Mesendoderm (in vitro differentiated cells): ENCODE results near the gene ZCCHC8.
"Not testable (repeated sequence)": the region's sequence is repeated elsewhere in the genome, so short reads cannot be mapped to it uniquely, and the experiment has no call there.

ENCODE experiments used
- DNase-seq: peaks from one replicate; pipeline ENCODE4 v3.0.0; 2013
- H2AK5ac ChIP-seq: 2 replicates; pipeline ENCODE4 v1.6.1; 2013; ENCODE audit warnings: low read length, inconsistent platforms
- H2BK120ac ChIP-seq: 2 replicates; pipeline ENCODE4 v1.6.1; 2013; ENCODE audit warnings: low read depth, mild to moderate bottlenecking, low read length, moderate library complexity, mixed read lengths
- H2BK15ac ChIP-seq: replicated peaks from 2 replicates; pipeline ENCODE4 v1.6.1; 2013; ENCODE audit warnings: low read depth, mild to moderate bottlenecking, moderate library complexity
- H2BK5ac ChIP-seq: 2 replicates; pipeline ENCODE4 v1.6.1; 2013; ENCODE audit warnings: low read length, inconsistent platforms
- H3K18ac ChIP-seq: 2 replicates; pipeline ENCODE4 v1.6.1; 2013; ENCODE audit warnings: mild to moderate bottlenecking, low read length, mixed read lengths
- H3K23ac ChIP-seq: one replicate; pipeline ENCODE4 v1.6.1; 2013; ENCODE audit warnings: low read length
- H3K27ac ChIP-seq: 2 replicates; pipeline ENCODE4 v1.5.1; 2013; ENCODE audit warnings: low read depth, mild to moderate bottlenecking, inconsistent platforms, low read length, moderate library complexity
- H3K27me3 ChIP-seq: 2 replicates; pipeline ENCODE4 v1.6.1; 2013; ENCODE audit warnings: low read length, control low read depth, mild to moderate bottlenecking, inconsistent platforms; ENCODE audit not compliant: insufficient read depth, poor library complexity
- H3K36me3 ChIP-seq: 2 replicates; pipeline ENCODE4 v1.6.1; 2013; ENCODE audit warnings: low read length, inconsistent platforms; ENCODE audit not compliant: control insufficient read depth, insufficient read depth
- H3K4ac ChIP-seq: one replicate; pipeline ENCODE4 v1.6.1; 2013; ENCODE audit warnings: low read depth, mild to moderate bottlenecking, low read length, moderate library complexity
- H3K4me1 ChIP-seq: 2 replicates; pipeline ENCODE4 v1.6.1; 2013; ENCODE audit warnings: low read depth, low read length, inconsistent platforms; ENCODE audit not compliant: control insufficient read depth
- H3K4me2 ChIP-seq: 2 replicates; pipeline ENCODE4 v1.6.1; 2013; ENCODE audit warnings: low read length
- H3K4me3 ChIP-seq: 2 replicates; pipeline ENCODE4 v1.5.1; 2013; ENCODE audit warnings: mild to moderate bottlenecking, low read length
- H3K56ac ChIP-seq: one replicate; pipeline ENCODE4 v1.6.1; 2013; ENCODE audit warnings: low read length
- H3K79me1 ChIP-seq: 2 replicates; pipeline ENCODE4 v1.6.1; 2013; ENCODE audit warnings: low read length, inconsistent platforms
- H3K79me2 ChIP-seq: 2 replicates; pipeline ENCODE4 v1.6.1; 2013; ENCODE audit warnings: mild to moderate bottlenecking, low read length; ENCODE audit not compliant: control insufficient read depth, insufficient read depth
- H3K9ac ChIP-seq: 2 replicates; pipeline ENCODE4 v1.6.1; 2013; ENCODE audit warnings: low read length, inconsistent platforms
- H4K5ac ChIP-seq: one replicate; pipeline ENCODE4 v1.6.1; 2013; ENCODE audit warnings: low read length
- H4K8ac ChIP-seq: one replicate; pipeline ENCODE4 v1.6.1; 2013; ENCODE audit warnings: low read depth, mild to moderate bottlenecking, control low read depth, low read length, moderate library complexity
- WGBS: extraction: QIAGEN DNeasy Blood & Tissue Kit; methylation state at CpG from one replicate; pipeline ENCODE4 v1.1.7; 2013; ENCODE audit warnings: low lambda C conversion rate, missing lambda C conversion rate; ENCODE audit not compliant: insufficient coverage; ENCODE audit errors: extremely low coverage; 5-methylcytosine and 5-hydroxymethylcytosine counted together

The ZCCHC8 gene

GRCh38 chr12:122449317-122449716 lies 51.4 kb downstream of the ZCCHC8 start:
- Histone ChIP-seq H3K4ac (no peak overlapping the region), H3K23ac (no peak overlapping the region), H2BK15ac (no peak overlapping the region), H3K9ac (no peak overlapping the region), H3K4me3 (no peak overlapping the region), H2AK5ac (no peak overlapping the region), H3K79me1 (no peaks in the 10 kb centered on the region), H3K4me2 (no peak overlapping the region), H3K79me2 (no peaks in the 10 kb centered on the region), H2BK120ac (no peak overlapping the region), H3K4me1 (no peaks in the 10 kb centered on the region), H3K56ac (no peak overlapping the region), H3K18ac (no peak overlapping the region), H4K8ac (no peak overlapping the region), H3K27ac (no peak overlapping the region), H3K36me3 (no peaks in the 10 kb centered on the region), H4K5ac (no peak overlapping the region), H2BK5ac (no peak overlapping the region), H3K27me3 (no peaks in the 10 kb centered on the region)
- DNase-seq = no peak
- WGBS = no CpG with 5 or more reads among the region's 2 CpGs

GRCh38 chr12:122447825-122448224 lies 52.9 kb downstream of the ZCCHC8 start:
- H3K4me2 ChIP-seq, H3K79me2 ChIP-seq, H4K5ac ChIP-seq, H3K18ac ChIP-seq, H2BK15ac ChIP-seq, H2AK5ac ChIP-seq, H3K9ac ChIP-seq, H3K27ac ChIP-seq, H2BK5ac ChIP-seq, H3K56ac ChIP-seq, H3K36me3 ChIP-seq, H4K8ac ChIP-seq, H3K23ac ChIP-seq, H3K4ac ChIP-seq, H3K79me1 ChIP-seq, H2BK120ac ChIP-seq, H3K4me3 ChIP-seq, H3K4me1 ChIP-seq, H3K27me3 ChIP-seq, DNase-seq: not testable (repeated sequence)
- no CpG with 5 or more reads among the region's 3 CpGs for WGBS

- not testable (repeated sequence) for H3K79me1 ChIP-seq, H4K8ac ChIP-seq, H3K79me2 ChIP-seq, H2BK5ac ChIP-seq, H3K27me3 ChIP-seq, H3K56ac ChIP-seq, H3K4ac ChIP-seq, H4K5ac ChIP-seq, DNase-seq, H3K27ac ChIP-seq, H3K4me1 ChIP-seq, H2AK5ac ChIP-seq, H3K9ac ChIP-seq, H3K36me3 ChIP-seq, H2BK15ac ChIP-seq, H3K4me3 ChIP-seq, H2BK120ac ChIP-seq, H3K23ac ChIP-seq, H3K4me2 ChIP-seq, H3K18ac ChIP-seq
- no CpG with 5 or more reads among the region's 6 CpGs for WGBS
These were observed 54.3 kb downstream of the ZCCHC8 start for GRCh38 chr12:122446390-122446789.

- not testable (repeated sequence) for H3K23ac ChIP-seq, H3K4ac ChIP-seq, H3K4me2 ChIP-seq, H3K9ac ChIP-seq, H3K79me2 ChIP-seq, H4K5ac ChIP-seq, DNase-seq, H3K4me1 ChIP-seq, H2BK120ac ChIP-seq, H2BK15ac ChIP-seq, H3K27me3 ChIP-seq, H4K8ac ChIP-seq, H2AK5ac ChIP-seq, H3K18ac ChIP-seq, H2BK5ac ChIP-seq, H3K4me3 ChIP-seq, H3K36me3 ChIP-seq, H3K27ac ChIP-seq, H3K56ac ChIP-seq, H3K79me1 ChIP-seq
- no CpG with 5 or more reads among the region's 5 CpGs for WGBS
These were observed 56.7 kb downstream of the ZCCHC8 start for GRCh38 chr12:122444071-122444470.

- not testable (repeated sequence) for H4K8ac ChIP-seq, H3K79me1 ChIP-seq, H3K79me2 ChIP-seq, H2BK15ac ChIP-seq, DNase-seq, H3K27ac ChIP-seq, H3K4me2 ChIP-seq, H2BK120ac ChIP-seq, H3K27me3 ChIP-seq, H3K36me3 ChIP-seq, H3K4ac ChIP-seq, H3K4me1 ChIP-seq, H2AK5ac ChIP-seq, H4K5ac ChIP-seq, H3K4me3 ChIP-seq, H3K9ac ChIP-seq, H3K23ac ChIP-seq, H3K56ac ChIP-seq, H3K18ac ChIP-seq, H2BK5ac ChIP-seq
- no CpG with 5 or more reads among the region's 8 CpGs for WGBS
These were observed 61.9 kb downstream of the ZCCHC8 start for GRCh38 chr12:122438822-122439221.

- H3K56ac ChIP-seq = no peak overlapping the region
- no peak overlapping the region for H3K4ac ChIP-seq
- DNase-seq = no peak
- no CpG with 5 or more reads among the region's 8 CpGs for WGBS
- no peak overlapping the region for H2BK5ac ChIP-seq
- H2BK120ac ChIP-seq = no peak overlapping the region
- no peak overlapping the region for H4K8ac ChIP-seq
- no peaks in the 10 kb centered on the region for H3K36me3 ChIP-seq
- H3K79me2 ChIP-seq = no peaks in the 10 kb centered on the region
- no peak overlapping the region for H3K27ac ChIP-seq
- no peak overlapping the region for H2AK5ac ChIP-seq
- no peak overlapping the region for H3K4me2 ChIP-seq
- H3K79me1 ChIP-seq = no peaks in the 10 kb centered on the region
- H3K27me3 ChIP-seq = no peaks in the 10 kb centered on the region
- no peak overlapping the region for H3K4me3 ChIP-seq
- H4K5ac ChIP-seq = no peak overlapping the region
- no peak overlapping the region for H3K9ac ChIP-seq
- peak overlapping the region; percentile 66 for H3K23ac ChIP-seq
- H2BK15ac ChIP-seq = no peak overlapping the region
- no peak overlapping the region for H3K18ac ChIP-seq
- H3K4me1 ChIP-seq = no peaks in the 10 kb centered on the region
These were observed 63.0 kb downstream of the ZCCHC8 start for GRCh38 chr12:122437656-122438121.
